ENCODE results near the gene AFF3. TPM values are rescaled to one million over a fixed set of nuclear protein-coding genes. Genes with fewer than 3 reads are reported as not detected.

The AFF3 gene
- total RNA-seq, 1 experiment from 2014 or later, result not detected

DNA sequence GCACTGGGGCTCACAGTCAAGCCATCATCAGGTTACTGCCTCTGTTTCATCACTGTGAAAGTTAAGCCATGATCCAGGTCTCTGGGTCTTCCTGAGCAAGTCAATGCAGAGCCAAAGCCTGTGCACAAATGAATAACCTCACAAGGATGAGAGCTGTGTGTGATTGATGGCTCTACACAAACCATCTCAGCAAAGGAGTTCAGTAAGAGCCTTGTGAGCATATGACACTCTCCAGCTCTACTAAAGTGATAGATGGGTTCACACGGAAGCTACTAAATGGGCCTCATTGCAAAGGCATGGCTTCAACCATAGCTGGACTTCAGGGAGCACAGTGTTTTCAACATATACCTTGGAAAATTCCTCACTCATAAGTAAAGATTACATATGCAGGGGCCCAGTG lies 101.5 kb downstream of the AFF3 start:
- POLR2A ChIA-PET (ENCODE audit: low non-redundant PET), result no interaction called here
- H3K27ac ChIP-seq (ENCODE audit: low read depth, low read length, poor library complexity, severe bottlenecking), result no peak overlapping the region
- no peaks in the 10 kb centered on the region for H3K9me3 ChIP-seq (ENCODE audit: low read depth, low read length, poor library complexity, severe bottlenecking)
- BruUV-seq (replicated peaks), result no TSS peak
- TF ChIP-seq, protein P1, sequence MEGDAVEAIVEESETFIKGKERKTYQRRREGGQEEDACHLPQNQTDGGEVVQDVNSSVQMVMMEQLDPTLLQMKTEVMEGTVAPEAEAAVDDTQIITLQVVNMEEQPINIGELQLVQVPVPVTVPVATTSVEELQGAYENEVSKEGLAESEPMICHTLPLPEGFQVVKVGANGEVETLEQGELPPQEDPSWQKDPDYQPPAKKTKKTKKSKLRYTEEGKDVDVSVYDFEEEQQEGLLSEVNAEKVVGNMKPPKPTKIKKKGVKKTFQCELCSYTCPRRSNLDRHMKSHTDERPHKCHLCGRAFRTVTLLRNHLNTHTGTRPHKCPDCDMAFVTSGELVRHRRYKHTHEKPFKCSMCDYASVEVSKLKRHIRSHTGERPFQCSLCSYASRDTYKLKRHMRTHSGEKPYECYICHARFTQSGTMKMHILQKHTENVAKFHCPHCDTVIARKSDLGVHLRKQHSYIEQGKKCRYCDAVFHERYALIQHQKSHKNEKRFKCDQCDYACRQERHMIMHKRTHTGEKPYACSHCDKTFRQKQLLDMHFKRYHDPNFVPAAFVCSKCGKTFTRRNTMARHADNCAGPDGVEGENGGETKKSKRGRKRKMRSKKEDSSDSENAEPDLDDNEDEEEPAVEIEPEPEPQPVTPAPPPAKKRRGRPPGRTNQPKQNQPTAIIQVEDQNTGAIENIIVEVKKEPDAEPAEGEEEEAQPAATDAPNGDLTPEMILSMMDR (conservative IDR thresholded peaks at IDR 0.05; ENCODE audit: low read depth, low read length), result no peak
- no peak for TF ChIP-seq EZH2 (IDR thresholded peaks at IDR 0.05; ENCODE audit: borderline replicate concordance, low read depth, low read length, poor library complexity, severe bottlenecking)
- H3K36me3 ChIP-seq (ENCODE audit: insufficient read depth, low read length, poor library complexity, severe bottlenecking), result no peaks in the 10 kb centered on the region
- peaks cover under 1% of the 10 kb centered on the region for H3K27me3 ChIP-seq (replicated peaks; ENCODE audit: insufficient read depth, low read depth, low read length, poor library complexity)
- H3K4me1 ChIP-seq (ENCODE audit: insufficient read depth, low read length, poor library complexity, severe bottlenecking), result no peaks in the 10 kb centered on the region
- CTCF ChIA-PET, result no interaction called here
- intact Hi-C loops (cut with micrococcal nuclease; ENCODE audit: unreplicated experiment), result no loop called here
- H3K4me3 ChIP-seq (ENCODE audit: low read depth, low read length, poor library complexity, severe bottlenecking), result no peak overlapping the region
- DNase-seq (ENCODE audit: low spot score), result no peak

DNA sequence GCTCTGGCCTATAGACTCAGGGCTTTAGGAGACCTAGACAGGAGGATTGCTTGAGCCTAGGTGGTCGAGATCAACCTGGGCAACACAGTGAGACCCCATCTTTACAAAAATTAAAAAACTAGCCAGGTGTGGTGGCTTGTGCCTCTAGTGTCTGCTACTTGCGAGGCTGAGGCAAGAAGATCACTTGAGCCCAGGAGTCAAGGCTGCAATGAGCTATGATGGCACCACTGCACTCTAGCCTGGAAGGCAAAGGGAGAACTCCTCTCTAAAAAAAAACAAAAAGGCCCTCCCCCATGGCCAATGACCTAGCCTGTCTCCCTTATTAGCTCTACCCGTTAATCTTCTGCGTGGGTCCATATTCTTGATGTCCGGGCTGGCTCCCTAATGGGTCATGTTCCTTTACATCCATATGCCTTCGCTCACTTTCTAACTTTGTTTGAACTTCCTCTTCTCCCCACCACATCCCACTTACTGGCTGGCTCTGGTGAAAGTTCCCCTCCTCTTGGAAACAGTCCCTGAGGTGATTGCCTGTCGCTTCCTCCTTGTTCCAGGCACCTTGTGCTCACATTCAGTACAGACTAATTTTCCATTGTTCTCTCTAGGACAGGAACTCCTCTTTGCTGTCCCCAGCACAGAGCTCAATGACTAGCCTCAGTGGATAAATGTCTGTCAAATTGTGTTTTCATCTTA lies 103.0 kb downstream of the AFF3 start:
- no peaks in the 10 kb centered on the region for H3K9me3 ChIP-seq (ENCODE audit: low read depth, low read length, poor library complexity, severe bottlenecking)
- H3K4me3 ChIP-seq (ENCODE audit: low read depth, low read length, poor library complexity, severe bottlenecking), result no peak overlapping the region
- ChIA-PET POLR2A (ENCODE audit: low non-redundant PET) (no interaction called here), CTCF (no interaction called here)
- no peak for DNase-seq (ENCODE audit: low spot score)
- no TSS peak for BruUV-seq (replicated peaks)
- H3K27ac ChIP-seq (ENCODE audit: low read depth, low read length, poor library complexity, severe bottlenecking), result no peak overlapping the region
- H3K27me3 ChIP-seq (replicated peaks; ENCODE audit: insufficient read depth, low read depth, low read length, poor library complexity), result peaks cover 6% of the 10 kb centered on the region
- H3K36me3 ChIP-seq (ENCODE audit: insufficient read depth, low read length, poor library complexity, severe bottlenecking), result no peaks in the 10 kb centered on the region
- TF ChIP-seq EZH2 (IDR thresholded peaks at IDR 0.05; ENCODE audit: borderline replicate concordance, low read depth, low read length, poor library complexity, severe bottlenecking), result no peak
- TF ChIP-seq, protein P1 (conservative IDR thresholded peaks at IDR 0.05; ENCODE audit: low read depth, low read length), result no peak
- intact Hi-C loops (cut with micrococcal nuclease; ENCODE audit: unreplicated experiment), result no loop called here
- no peaks in the 10 kb centered on the region for H3K4me1 ChIP-seq (ENCODE audit: insufficient read depth, low read length, poor library complexity, severe bottlenecking)

DNA sequence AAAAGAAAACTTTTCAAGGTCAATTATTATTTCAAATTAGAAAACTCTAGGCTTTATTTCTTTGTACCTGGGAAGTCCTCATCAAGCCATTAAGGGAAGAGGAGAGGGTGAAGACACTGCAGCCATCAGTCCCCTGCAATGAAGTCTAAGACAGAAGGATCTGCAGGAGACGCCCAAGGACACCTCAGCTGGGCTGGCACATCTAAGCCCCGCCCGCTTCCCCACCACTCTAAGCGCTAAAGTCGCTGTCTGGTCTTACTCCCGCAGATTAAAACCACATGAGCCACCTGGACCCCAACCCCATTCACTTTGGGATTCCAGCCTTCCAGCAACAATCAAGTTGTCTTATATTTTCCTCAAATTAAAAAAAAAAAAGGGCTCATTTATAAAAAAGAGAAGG lies 104.4 kb downstream of the AFF3 start:
- ChIA-PET CTCF (no interaction called here), POLR2A (ENCODE audit: low non-redundant PET) (no interaction called here)
- Histone ChIP-seq H3K9me3 (ENCODE audit: low read depth, low read length, poor library complexity, severe bottlenecking) (no peaks in the 10 kb centered on the region), H3K36me3 (ENCODE audit: insufficient read depth, low read length, poor library complexity, severe bottlenecking) (no peaks in the 10 kb centered on the region), H3K4me3 (ENCODE audit: low read depth, low read length, poor library complexity, severe bottlenecking) (no peak overlapping the region), H3K27ac (ENCODE audit: low read depth, low read length, poor library complexity, severe bottlenecking) (no peak overlapping the region), H3K4me1 (ENCODE audit: insufficient read depth, low read length, poor library complexity, severe bottlenecking) (no peaks in the 10 kb centered on the region), H3K27me3 (replicated peaks; ENCODE audit: insufficient read depth, low read depth, low read length, poor library complexity) (peaks cover 6% of the 10 kb centered on the region)
- BruUV-seq (replicated peaks), result no TSS peak
- no peak for DNase-seq (ENCODE audit: low spot score)
- TF ChIP-seq, protein P1 (conservative IDR thresholded peaks at IDR 0.05; ENCODE audit: low read depth, low read length), result no peak
- no peak for TF ChIP-seq EZH2 (IDR thresholded peaks at IDR 0.05; ENCODE audit: borderline replicate concordance, low read depth, low read length, poor library complexity, severe bottlenecking)
- intact Hi-C loops (cut with micrococcal nuclease; ENCODE audit: unreplicated experiment), result no loop called here

Data from A673 (cell line).